GM18519 (cell line): ENCODE measurements around the gene BSCL2.
"Not testable (repeated sequence)": the region's sequence is repeated elsewhere in the genome, so short reads cannot be mapped to it uniquely, and the experiment has no call there.

Experiments
- ATAC-seq: cut with Tn5 transposase; IDR thresholded peaks from one replicate; pipeline ENCODE4 v1.9.1; 2021; ENCODE audit warnings: mild to moderate bottlenecking, moderate library complexity; ENCODE audit not compliant: unreplicated experiment, low FRiP score

The BSCL2 gene

GRCh38 chr11:62707277-62707861, at the start of gene BSCL2, which contains the start of gene GNG3:
Gene BSCL2, minus strand, starts transcription at chr11:62707424. Its CDS starts 229 bp downstream, at chr11:62707195.
Gene GNG3, plus strand, starts transcription at chr11:62707676. Its CDS starts 620 bp downstream, at chr11:62708296.
- ATAC-seq: no peak

DNA sequence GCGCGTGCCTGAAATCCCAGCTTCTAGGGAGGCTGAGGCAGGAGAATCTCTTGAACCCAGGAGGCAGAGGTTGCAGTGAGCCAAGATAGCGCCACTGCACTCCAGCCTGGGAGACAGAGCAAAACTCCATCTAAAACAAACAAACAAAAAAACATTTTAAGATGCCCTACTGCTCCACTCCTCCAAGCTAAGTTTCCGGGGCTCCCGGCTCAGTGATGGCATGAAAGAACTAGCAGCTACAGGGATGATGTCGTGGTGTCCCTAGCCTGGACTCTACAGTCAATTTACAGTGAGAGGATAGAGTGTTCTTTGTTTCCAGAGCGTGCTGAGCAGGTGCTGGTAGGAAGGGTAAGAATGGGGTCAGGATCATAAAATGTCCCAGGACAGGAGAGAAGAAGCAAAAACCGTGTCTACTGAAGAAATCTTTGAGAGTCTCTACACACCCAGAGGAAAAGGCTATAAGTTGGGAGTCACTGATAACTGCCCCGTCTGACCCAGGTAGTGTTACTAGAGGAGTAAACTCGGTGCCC, 47.9 kb upstream of the BSCL2 start:
- ATAC-seq: no peak

GRCh38 chr11:62753736-62754603, 46.7 kb upstream of the BSCL2 start, which contains the start of gene ZBTB3:
Gene ZBTB3, minus strand, starts transcription at chr11:62754160. Its CDS starts 496 bp downstream, at chr11:62753664.
- peak; percentile 87 for ATAC-seq

- ATAC-seq: no peak
Measured at GRCh38 chr11:62752994-62753735, 45.9 kb upstream of the BSCL2 start.

GRCh38 chr11:62752177-62752785, 45.1 kb upstream of the BSCL2 start:
- ATAC-seq: no peak

- not testable (repeated sequence) for ATAC-seq
Measured at GRCh38 chr11:62749931-62750330, 42.7 kb upstream of the BSCL2 start.

- no peak for ATAC-seq
Measured at GRCh38 chr11:62747475-62748160, 40.4 kb upstream of the BSCL2 start.

- ATAC-seq: no peak
Measured at GRCh38 chr11:62737196-62737595, 30.0 kb upstream of the BSCL2 start.

DNA sequence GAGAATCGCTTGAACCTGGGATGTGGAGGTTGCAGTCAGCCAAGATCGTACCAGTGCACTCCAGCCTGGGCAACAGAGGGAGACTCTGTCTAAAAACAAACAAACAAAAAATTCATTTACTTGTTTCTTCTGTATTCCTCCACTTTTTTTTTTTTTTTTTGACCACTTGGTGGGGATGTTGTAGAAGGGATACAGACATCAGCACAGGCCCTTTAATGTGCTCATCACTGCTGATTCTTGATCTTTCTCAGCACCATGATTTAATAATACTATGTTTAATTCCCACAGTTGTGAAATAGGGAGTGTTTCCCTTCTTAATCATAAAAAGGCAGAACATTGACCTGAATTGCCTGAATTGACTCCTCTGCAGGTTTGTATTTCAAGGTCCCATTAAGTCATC, 25.6 kb upstream of the BSCL2 start:
- no peak for ATAC-seq

DNA sequence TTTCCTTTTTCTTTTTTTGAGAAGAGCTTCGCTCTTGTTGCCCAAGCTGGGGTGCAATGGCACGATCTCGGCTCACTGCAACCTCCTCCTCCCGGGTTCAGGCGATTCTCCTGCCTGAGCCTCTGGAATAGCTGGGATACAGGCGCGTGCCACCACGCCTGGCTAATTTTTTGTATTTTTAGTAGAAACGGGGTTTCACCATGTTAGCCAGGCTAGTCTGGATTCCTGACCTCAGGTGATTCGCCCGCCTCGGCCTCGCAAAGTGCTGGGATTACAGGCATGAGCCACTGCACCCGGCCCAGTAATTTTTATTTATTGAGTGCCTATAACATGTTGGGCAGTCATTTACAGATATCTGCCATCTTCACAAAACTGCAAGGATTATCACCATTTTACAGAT, 22.9 kb upstream of the BSCL2 start:
- not testable (repeated sequence) for ATAC-seq

GRCh38 chr11:62728171-62728988, 21.2 kb upstream of the BSCL2 start, which contains the start of gene TTC9C:
Gene TTC9C, plus strand, starts transcription at chr11:62728486. Its CDS starts 363 bp downstream, at chr11:62728849.
- no peak for ATAC-seq

DNA sequence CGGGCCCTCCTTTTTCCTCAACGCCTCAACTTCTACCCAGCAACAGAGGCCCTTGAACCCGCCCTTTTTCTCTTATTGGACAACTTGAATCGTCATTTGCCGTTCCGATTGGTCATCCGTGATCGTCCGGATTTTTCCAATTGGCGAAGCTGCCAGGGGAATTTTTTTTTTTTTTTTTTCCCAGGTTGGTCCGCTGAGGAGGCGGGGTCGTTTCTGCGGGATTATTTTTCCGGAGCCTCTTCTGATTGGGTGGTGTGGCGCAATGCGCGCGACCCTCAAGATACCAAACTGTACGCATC, 20.6 kb upstream of the BSCL2 start:
- ATAC-seq: peak; percentile 31

GRCh38 chr11:62727165-62727871, 20.1 kb upstream of the BSCL2 start, which contains the start of gene HNRNPUL2:
Gene HNRNPUL2, minus strand, starts transcription at chr11:62727457. Its CDS starts 301 bp downstream, at chr11:62727156.
- ATAC-seq: peak; percentile 57

GRCh38 chr11:62726915-62727164, 19.6 kb upstream of the BSCL2 start:
- no peak for ATAC-seq

DNA sequence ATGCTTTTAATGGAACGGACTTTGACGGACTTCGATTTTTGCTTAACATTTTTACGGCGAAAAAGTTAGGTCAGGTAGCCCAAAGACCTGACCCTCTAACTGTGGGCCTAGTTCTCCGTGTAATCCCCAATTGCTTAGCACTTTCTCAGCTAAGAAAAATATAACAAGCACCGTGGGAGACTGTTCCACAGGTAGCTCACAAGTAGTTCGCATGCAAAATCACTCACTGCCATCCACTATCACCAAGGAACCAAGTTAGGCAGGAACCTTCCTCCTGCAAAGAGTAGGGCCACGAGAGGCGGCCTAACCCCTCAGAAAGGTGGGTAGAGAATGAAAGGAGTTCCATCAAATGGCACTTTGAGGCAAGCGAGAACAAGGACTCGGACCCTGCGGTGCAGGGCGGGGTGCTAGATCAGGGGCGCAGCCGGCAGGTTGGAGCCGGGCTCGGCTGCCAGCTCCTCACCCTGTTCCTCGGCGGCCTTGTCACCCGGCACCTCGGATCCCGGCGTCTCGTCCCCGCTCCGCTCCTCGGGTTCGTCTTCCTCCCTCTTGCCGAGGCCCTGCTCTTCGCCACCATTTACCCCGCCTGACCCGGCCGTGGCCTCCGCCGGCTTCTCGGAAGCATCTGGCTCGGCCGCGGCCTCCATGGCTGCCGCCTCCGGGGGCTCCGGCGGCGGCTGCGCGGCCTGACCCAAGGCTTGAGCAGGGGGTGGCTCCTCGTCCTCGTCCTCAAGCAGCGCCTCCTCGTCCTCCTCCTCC, 19.1 kb upstream of the BSCL2 start:
- no peak for ATAC-seq

- ATAC-seq: no peak
Measured at GRCh38 chr11:62725646-62726045, 18.4 kb upstream of the BSCL2 start.

DNA sequence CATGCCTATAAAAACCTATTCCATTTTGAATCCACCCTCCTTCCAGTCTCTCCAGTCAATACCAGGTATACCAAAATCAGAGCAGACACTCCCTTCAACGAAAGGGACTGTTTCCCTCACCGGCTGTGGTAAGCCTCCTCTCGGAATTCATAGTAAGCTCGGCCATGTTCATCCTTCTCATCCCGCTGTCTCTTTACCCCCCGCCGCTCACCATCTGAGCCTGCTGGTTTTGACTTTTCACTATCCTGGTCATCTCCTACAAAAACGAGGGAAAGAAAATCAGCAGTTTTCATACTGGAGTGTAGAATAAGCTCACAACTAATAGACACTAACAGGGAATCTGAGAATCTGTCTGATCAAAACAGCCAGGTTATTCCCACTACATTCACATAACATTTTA, 16.9 kb upstream of the BSCL2 start:
- ATAC-seq: no peak

- no peak for ATAC-seq
Measured at GRCh38 chr11:62721994-62722393, 14.8 kb upstream of the BSCL2 start.
